ENCODE measurements around the gene TOM1. TPM values are rescaled to one million over a fixed set of nuclear protein-coding genes. Genes with fewer than 3 reads are reported as not detected.

The TOM1 gene
- total and polyA plus RNA-seq, 10 donors: 19.9 to 92.1 (median 49.8) TPM

GRCh38 chr22:35266277-35266676 is 33.4 kb upstream of the TOM1 start:
- Histone ChIP-seq H3K4me1 (no peaks in the 10 kb centered on the region), H3K27me3 (replicated peaks in 1 of 7) (no peaks in the 10 kb centered on the region), H3K4me3 (no peak overlapping the region), H3K9me3 (no peaks in the 10 kb centered on the region), H3K36me3 (peaks cover 0 to 94% (median 63%) of the 10 kb centered on the region in 6 donors), H3K27ac (no peak overlapping the region)
- 86 to 94% (median 92%) methylated on average over 3 of the region's 3 CpGs for whole genome bisulfite sequencing, 5 donors
- no peak for DNase-seq
- intact Hi-C loops (cut with DNase I; ENCODE audit: low total_unique reads): no loop called here
- TF ChIP-seq POLR2AphosphoS5 (IDR thresholded peaks at IDR 0.05) (no peak), CTCF (IDR thresholded peaks at IDR 0.05 in 8 of 11, conservative IDR thresholded peaks at IDR 0.05 in 3 of 11) (no peak)

- 91 to 100% (median 98%) methylated on average over 3 of the region's 3 CpGs for WGBS, 5 donors
- no peak for DNase-seq
- Histone ChIP-seq H3K9me3 (no peaks in the 10 kb centered on the region), H3K36me3 (peaks cover 0 to 99% (median 43%) of the 10 kb centered on the region in 6 donors), H3K4me3 (no peak overlapping the region), H3K4me1 (peaks cover 0 to 6% (median 0%) of the 10 kb centered on the region in 6 donors), H3K27me3 (replicated peaks in 1 of 7) (no peaks in the 10 kb centered on the region), H3K27ac (no peak overlapping the region)
- intact Hi-C loops (cut with DNase I; ENCODE audit: low total_unique reads): no loop called here
- TF ChIP-seq POLR2AphosphoS5 (IDR thresholded peaks at IDR 0.05) (no peak), POLR2A (IDR thresholded peaks at IDR 0.05) (no peak), CTCF (IDR thresholded peaks at IDR 0.05 in 8 of 11, conservative IDR thresholded peaks at IDR 0.05 in 3 of 11) (no peak)
These were observed 30.1 kb upstream of the TOM1 start for GRCh38 chr22:35269630-35270029.

- Histone ChIP-seq H3K9me3 (no peaks in the 10 kb centered on the region), H3K4me1 (peaks cover 0 to 6% (median 0%) of the 10 kb centered on the region in 6 donors), H3K36me3 (peaks cover 0 to 83% (median 18%) of the 10 kb centered on the region in 6 donors), H3K27me3 (replicated peaks in 1 of 7) (no peaks in the 10 kb centered on the region), H3K4me3 (no peak overlapping the region), H3K27ac (peak overlapping the region in 1 of 8 donors; percentile 14)
- TF ChIP-seq POLR2AphosphoS5 (IDR thresholded peaks at IDR 0.05) (no peak), CTCF (IDR thresholded peaks at IDR 0.05 in 8 of 11, conservative IDR thresholded peaks at IDR 0.05 in 3 of 11) (no peak), POLR2A (IDR thresholded peaks at IDR 0.05) (no peak)
- no peak for DNase-seq
- intact Hi-C loops (cut with DNase I; ENCODE audit: low total_unique reads): no loop called here
- WGBS, 5 donors: 80 to 88% (median 87%) methylated on average over 8 of the region's 8 CpGs
These were observed 25.4 kb upstream of the TOM1 start for GRCh38 chr22:35274154-35274871.

GRCh38 chr22:35275580-35275979 is 24.1 kb upstream of the TOM1 start:
- H3K27ac ChIP-seq: no peak overlapping the region
- peaks cover 0 to 79% (median 9%) of the 10 kb centered on the region in 6 donors for H3K36me3 ChIP-seq
- H3K27me3 ChIP-seq (replicated peaks in 1 of 7): no peaks in the 10 kb centered on the region
- intact Hi-C loops (cut with DNase I; ENCODE audit: low total_unique reads): no loop called here
- H3K9me3 ChIP-seq: no peaks in the 10 kb centered on the region
- DNase-seq: no peak
- TF ChIP-seq POLR2AphosphoS5 (IDR thresholded peaks at IDR 0.05) (no peak), CTCF (IDR thresholded peaks at IDR 0.05 in 8 of 11, conservative IDR thresholded peaks at IDR 0.05 in 3 of 11) (no peak), POLR2A (IDR thresholded peaks at IDR 0.05) (no peak)
- WGBS, 5 donors: 91 to 95% (median 93%) methylated on average over 1 of the region's 1 CpG
- no peak overlapping the region for H3K4me3 ChIP-seq
- peaks cover 0 to 6% (median 0%) of the 10 kb centered on the region in 6 donors for H3K4me1 ChIP-seq
